Upper lobe of left lung (tissue), 4 donors: ENCODE measurements around the gene CRKL.

Source experiments
- CTCF ChIP-seq, 6 experiments: fragments of 450-650 bp in 4 of 6; fragments of 200-600 bp in 2 of 6; sonication (generic) in 2 of 6; IDR thresholded peaks; one replicate each; pipeline ENCODE4 v1.5.1; 2016 to 2019; ENCODE audit warnings: antibody characterized with exemption in 6 of 6
- EP300 ChIP-seq, 4 donors: sonication (generic); formaldehyde crosslinking; IDR thresholded peaks; one replicate each; pipeline ENCODE4 v1.5.1; 2017; ENCODE audit warnings: antibody characterized with exemption in 4 of 4, control low read depth in 2 of 4
- POLR2A ChIP-seq, 4 donors: fragments of 450-650 bp; IDR thresholded peaks; one replicate each; pipeline ENCODE4 v1.5.1; 2016 to 2017; ENCODE audit warnings: antibody characterized with exemption in 4 of 4, mild to moderate bottlenecking in 2 of 4
- POLR2AphosphoS5 ChIP-seq, 2 donors: sonication (generic); formaldehyde crosslinking; IDR thresholded peaks; one replicate each; pipeline ENCODE4 v1.5.1; 2017; ENCODE audit warnings: antibody characterized with exemption in 2 of 2

- TF ChIP-seq CTCF (IDR thresholded peaks at IDR 0.05) (no peak), POLR2A (IDR thresholded peaks at IDR 0.05) (no peak), POLR2AphosphoS5 (IDR thresholded peaks at IDR 0.05) (no peak), EP300 (IDR thresholded peaks at IDR 0.05) (no peak)
Observed at GRCh38 chr22:20970939-20971657, 53.9 kb downstream of the CRKL start.
